Loucy (cell line): ENCODE results near the gene RAD51B.

Source experiments
- CTCF ChIP-seq: fragments of 200-600 bp; sonication (generic); conservative IDR thresholded peaks from 2 replicates; pipeline ENCODE4 v1.5.1; 2014; ENCODE audit warnings: mild to moderate bottlenecking, antibody characterized with exemption, low read length
- EZH2phosphoT487 ChIP-seq: fragments of 200-600 bp; IDR thresholded peaks from 2 replicates; pipeline ENCODE4 v1.6.1; 2018; ENCODE audit warnings: antibody characterized with exemption, mild to moderate bottlenecking, moderate library complexity, borderline replicate concordance

- TF ChIP-seq CTCF (no peak), EZH2phosphoT487 (no peak)
Measured at GRCh38 chr14:68464711-68465110, 645.1 kb downstream of the RAD51B start.
